ENCODE data around the gene SNAPC2. TPM values are rescaled to one million over a fixed set of nuclear protein-coding genes. Genes with fewer than 3 reads are reported as not detected.
A peak's percentile ranks its signal among the peaks of the same experiment; 100 is the strongest.

The SNAPC2 gene
- total RNA-seq, 4 donors from 2014 or later = 11.4 to 35.9 (median 13.0) TPM

GRCh38 chr19:7874897-7875273 lies 45.3 kb upstream of the SNAPC2 start:
- H3K4me3 ChIP-seq = peak overlapping the region in 1 of 4 donors; percentile 27
- peaks cover 52% of the 10 kb centered on the region for H3K27me3 ChIP-seq
- 33% methylated on average over 12 of the region's 12 CpGs; no CpG with 5 or more reads in 1 of the 2 donors for WGBS, 2 donors (ENCODE audit: low coverage in 1 of 2)
- H3K36me3 ChIP-seq = no peaks in the 10 kb centered on the region
- no peaks in the 10 kb centered on the region for H3K9me3 ChIP-seq
- intact Hi-C loops (cut with DNase I; ENCODE audit: low total_unique reads) (loop anchor here (5.0 kb wide), 1 partner anchor 1413 kb away; the partner anchor contains the start of gene CRB3), in situ Hi-C loops (cut with MboI; ENCODE audit: low pct_ligation_motif_present in 1 of 4, low pct_unique_long_range_greater_than_20kb in 1 of 4, low sequenced_read_pairs in 3 of 4) (no loop called here)
- peaks cover 11 to 33% (median 26%) of the 10 kb centered on the region in 4 donors for H3K4me1 ChIP-seq
- no peak for TF ChIP-seq CTCF (IDR thresholded peaks at IDR 0.05)
- TF ChIP-seq EP300 (IDR thresholded peaks at IDR 0.05; ENCODE audit: low read depth) = no peak
- no peak for TF ChIP-seq POLR2AphosphoS5 (IDR thresholded peaks at IDR 0.05)
- no peak for TF ChIP-seq POLR2A (IDR thresholded peaks at IDR 0.05)
- H3K27ac ChIP-seq = no peak overlapping the region
- DNase-seq = no peak

DNA sequence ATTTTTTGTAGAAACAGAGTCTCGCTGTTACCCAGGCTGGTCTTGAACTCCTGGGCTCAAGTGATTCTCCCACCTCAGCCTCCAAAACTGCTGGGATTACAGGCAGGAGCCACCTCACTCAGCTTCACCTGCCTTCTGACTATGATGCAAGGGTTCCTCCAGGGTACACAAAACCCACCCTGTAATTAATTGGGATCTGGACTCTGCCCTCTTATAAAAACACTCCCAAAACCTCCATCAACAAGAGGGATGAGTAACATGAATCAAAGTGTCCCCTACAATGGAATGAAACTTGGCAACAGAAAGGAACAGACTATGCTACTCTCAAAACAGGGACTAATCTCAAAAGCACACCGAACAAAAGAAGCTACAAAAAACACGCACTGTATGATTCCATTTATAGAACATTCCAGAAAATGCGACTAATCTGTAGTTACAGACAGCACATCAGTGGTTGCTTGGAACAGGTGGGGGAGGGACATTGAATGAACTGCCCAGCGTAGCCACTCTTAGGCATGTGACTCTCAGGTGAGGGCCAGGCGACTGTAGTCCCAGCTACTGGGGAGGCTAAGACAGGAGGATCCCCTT lies 42.8 kb upstream of the SNAPC2 start:
- WGBS, 2 donors (ENCODE audit: low coverage in 1 of 2) = 40 to 74% methylated on average over 2 to 6 of the region's 6 CpGs
- Histone ChIP-seq H3K36me3 (no peaks in the 10 kb centered on the region), H3K4me3 (no peak overlapping the region), H3K4me1 (peaks cover 4 to 15% (median 11%) of the 10 kb centered on the region in 4 donors), H3K9me3 (no peaks in the 10 kb centered on the region), H3K27me3 (peaks cover 54% of the 10 kb centered on the region), H3K27ac (no peak overlapping the region)
- in situ Hi-C loops (cut with MboI; ENCODE audit: low pct_ligation_motif_present in 1 of 4, low pct_unique_long_range_greater_than_20kb in 1 of 4, low sequenced_read_pairs in 3 of 4) (no loop called here), intact Hi-C loops (cut with DNase I; ENCODE audit: low total_unique reads) (no loop called here)
- TF ChIP-seq POLR2A (IDR thresholded peaks at IDR 0.05) = no peak
- TF ChIP-seq POLR2AphosphoS5 (IDR thresholded peaks at IDR 0.05) = no peak
- TF ChIP-seq CTCF (IDR thresholded peaks at IDR 0.05) = no peak
- TF ChIP-seq EP300 (IDR thresholded peaks at IDR 0.05; ENCODE audit: low read depth) = no peak
- DNase-seq = no peak

DNA sequence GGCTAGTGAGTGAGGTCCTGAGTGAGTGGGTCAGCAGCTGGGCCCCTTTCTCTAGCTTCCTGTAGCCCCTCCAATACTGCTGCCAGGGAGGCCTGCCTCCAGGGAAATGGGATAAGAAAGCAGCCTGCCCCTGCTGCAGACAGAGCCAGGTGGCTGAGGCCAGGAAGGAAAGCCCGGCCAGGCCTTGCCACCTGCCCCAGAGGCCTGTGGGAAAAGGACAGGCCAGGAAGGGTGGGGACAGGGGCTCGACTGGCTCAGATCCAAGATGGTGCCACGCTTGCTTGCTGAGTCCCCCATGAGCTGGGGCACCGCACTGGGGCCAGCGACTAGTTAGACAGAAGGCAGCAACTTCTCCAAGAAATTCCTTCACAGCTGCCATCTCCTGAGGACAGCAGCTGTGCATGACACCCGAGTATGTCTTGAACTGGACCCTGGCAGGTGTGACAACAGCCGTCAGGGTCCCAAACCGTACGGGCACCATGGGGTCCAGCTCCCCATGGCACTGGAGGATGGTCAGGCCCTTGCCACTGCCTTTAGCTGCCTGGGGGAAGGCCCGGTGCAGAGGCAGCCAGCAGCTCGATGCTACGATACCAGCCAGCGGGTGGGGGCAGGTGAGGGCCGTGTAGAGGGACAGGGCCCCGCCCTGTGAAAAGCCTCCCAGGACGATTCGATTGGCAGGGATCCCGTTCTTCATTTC lies 40.9 kb upstream of the SNAPC2 start:
- 76% methylated on average over 17 of the region's 18 CpGs; no CpG with 5 or more reads in 1 of the 2 donors for WGBS, 2 donors (ENCODE audit: low coverage in 1 of 2)
- H3K36me3 ChIP-seq = no peaks in the 10 kb centered on the region
- intact Hi-C loops (cut with DNase I; ENCODE audit: low total_unique reads) = no loop called here
- no peaks in the 10 kb centered on the region for H3K9me3 ChIP-seq
- no peak overlapping the region for H3K27ac ChIP-seq
- H3K27me3 ChIP-seq = peaks cover 35% of the 10 kb centered on the region
- no peak overlapping the region for H3K4me3 ChIP-seq
- in situ Hi-C loops (cut with MboI; ENCODE audit: low pct_ligation_motif_present in 1 of 4, low pct_unique_long_range_greater_than_20kb in 1 of 4, low sequenced_read_pairs in 3 of 4) = no loop called here
- DNase-seq = no peak
- peaks cover 0 to 5% (median 4%) of the 10 kb centered on the region in 4 donors for H3K4me1 ChIP-seq
- TF ChIP-seq POLR2AphosphoS5 (IDR thresholded peaks at IDR 0.05) (no peak), CTCF (IDR thresholded peaks at IDR 0.05) (no peak), EP300 (IDR thresholded peaks at IDR 0.05; ENCODE audit: low read depth) (no peak), POLR2A (IDR thresholded peaks at IDR 0.05) (no peak)

- H3K4me3 ChIP-seq = no peak overlapping the region
- WGBS, 2 donors (ENCODE audit: low coverage in 1 of 2) = 83% methylated on average over 15 to 19 of the region's 19 CpGs
- DNase-seq = no peak
- no peak for TF ChIP-seq CTCF (IDR thresholded peaks at IDR 0.05)
- no peak for TF ChIP-seq EP300 (IDR thresholded peaks at IDR 0.05; ENCODE audit: low read depth)
- no peak for TF ChIP-seq POLR2A (IDR thresholded peaks at IDR 0.05)
- TF ChIP-seq POLR2AphosphoS5 (IDR thresholded peaks at IDR 0.05) = no peak
- intact Hi-C loops (cut with DNase I; ENCODE audit: low total_unique reads) (no loop called here), in situ Hi-C loops (cut with MboI; ENCODE audit: low pct_ligation_motif_present in 1 of 4, low pct_unique_long_range_greater_than_20kb in 1 of 4, low sequenced_read_pairs in 3 of 4) (no loop called here)
- H3K36me3 ChIP-seq = no peaks in the 10 kb centered on the region
- peaks cover 0 to under 1% (median 0%) of the 10 kb centered on the region in 4 donors for H3K4me1 ChIP-seq
- H3K27ac ChIP-seq = no peak overlapping the region
- H3K27me3 ChIP-seq = peaks cover 29% of the 10 kb centered on the region
- no peaks in the 10 kb centered on the region for H3K9me3 ChIP-seq
Measured at GRCh38 chr19:7879836-7880235, 40.3 kb upstream of the SNAPC2 start.

Data from transverse colon (tissue), 4 donors.